GM12864 (cell line): Measurements from ENCODE around the gene RNASET2.

Experiments used
- DNase-seq: peaks from one replicate; pipeline ENCODE4 v3.0.0-alpha.2; 2011; ENCODE audit warnings: low read depth
- H3K4me3 ChIP-seq: 2 replicates; pipeline ENCODE4 v1.5.1; 2011; ENCODE audit warnings: mild to moderate bottlenecking, low read depth, low read length, control low read depth
- TF ChIP-seq, protein P1 (sequence below): IDR thresholded peaks from 2 replicates; pipeline ENCODE4 v1.5.1; 2011; ENCODE audit warnings: low read depth, mild to moderate bottlenecking, moderate library complexity, low read length, control low read depth, inconsistent platforms; ENCODE audit errors: missing control alignments

RNASET2 gene

DNA sequence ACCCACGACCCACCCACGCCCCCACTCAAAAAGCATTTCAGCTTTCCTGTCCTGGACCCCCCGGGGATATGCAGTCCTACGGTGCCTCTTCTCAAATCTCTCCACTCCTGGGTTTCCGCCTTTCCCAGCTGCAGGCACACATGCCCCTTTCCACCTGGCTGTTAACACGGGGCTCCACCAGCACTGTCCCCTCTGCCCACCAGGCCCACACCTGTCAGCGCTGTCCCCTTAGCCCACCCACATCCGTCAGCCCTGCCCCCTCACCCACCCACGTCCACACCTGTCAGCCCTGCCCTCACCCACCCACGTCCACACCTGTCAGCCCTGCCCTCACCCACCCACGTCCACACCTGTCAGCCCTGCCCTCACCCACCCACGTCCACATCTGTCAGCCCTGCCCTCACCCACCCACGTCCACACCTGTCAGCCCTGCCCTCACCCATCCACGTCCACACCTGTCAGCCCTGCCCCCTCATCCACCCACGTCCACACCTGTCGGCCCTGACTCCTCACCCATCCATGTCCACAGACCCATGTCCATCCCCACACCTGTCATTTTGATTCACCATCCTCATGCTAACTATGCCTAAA, 11.6 kb downstream of the RNASET2 start:
- no peak for DNase-seq
- TF ChIP-seq, protein P1, sequence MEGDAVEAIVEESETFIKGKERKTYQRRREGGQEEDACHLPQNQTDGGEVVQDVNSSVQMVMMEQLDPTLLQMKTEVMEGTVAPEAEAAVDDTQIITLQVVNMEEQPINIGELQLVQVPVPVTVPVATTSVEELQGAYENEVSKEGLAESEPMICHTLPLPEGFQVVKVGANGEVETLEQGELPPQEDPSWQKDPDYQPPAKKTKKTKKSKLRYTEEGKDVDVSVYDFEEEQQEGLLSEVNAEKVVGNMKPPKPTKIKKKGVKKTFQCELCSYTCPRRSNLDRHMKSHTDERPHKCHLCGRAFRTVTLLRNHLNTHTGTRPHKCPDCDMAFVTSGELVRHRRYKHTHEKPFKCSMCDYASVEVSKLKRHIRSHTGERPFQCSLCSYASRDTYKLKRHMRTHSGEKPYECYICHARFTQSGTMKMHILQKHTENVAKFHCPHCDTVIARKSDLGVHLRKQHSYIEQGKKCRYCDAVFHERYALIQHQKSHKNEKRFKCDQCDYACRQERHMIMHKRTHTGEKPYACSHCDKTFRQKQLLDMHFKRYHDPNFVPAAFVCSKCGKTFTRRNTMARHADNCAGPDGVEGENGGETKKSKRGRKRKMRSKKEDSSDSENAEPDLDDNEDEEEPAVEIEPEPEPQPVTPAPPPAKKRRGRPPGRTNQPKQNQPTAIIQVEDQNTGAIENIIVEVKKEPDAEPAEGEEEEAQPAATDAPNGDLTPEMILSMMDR: no peak
- H3K4me3 ChIP-seq: no peak overlapping the region

DNA sequence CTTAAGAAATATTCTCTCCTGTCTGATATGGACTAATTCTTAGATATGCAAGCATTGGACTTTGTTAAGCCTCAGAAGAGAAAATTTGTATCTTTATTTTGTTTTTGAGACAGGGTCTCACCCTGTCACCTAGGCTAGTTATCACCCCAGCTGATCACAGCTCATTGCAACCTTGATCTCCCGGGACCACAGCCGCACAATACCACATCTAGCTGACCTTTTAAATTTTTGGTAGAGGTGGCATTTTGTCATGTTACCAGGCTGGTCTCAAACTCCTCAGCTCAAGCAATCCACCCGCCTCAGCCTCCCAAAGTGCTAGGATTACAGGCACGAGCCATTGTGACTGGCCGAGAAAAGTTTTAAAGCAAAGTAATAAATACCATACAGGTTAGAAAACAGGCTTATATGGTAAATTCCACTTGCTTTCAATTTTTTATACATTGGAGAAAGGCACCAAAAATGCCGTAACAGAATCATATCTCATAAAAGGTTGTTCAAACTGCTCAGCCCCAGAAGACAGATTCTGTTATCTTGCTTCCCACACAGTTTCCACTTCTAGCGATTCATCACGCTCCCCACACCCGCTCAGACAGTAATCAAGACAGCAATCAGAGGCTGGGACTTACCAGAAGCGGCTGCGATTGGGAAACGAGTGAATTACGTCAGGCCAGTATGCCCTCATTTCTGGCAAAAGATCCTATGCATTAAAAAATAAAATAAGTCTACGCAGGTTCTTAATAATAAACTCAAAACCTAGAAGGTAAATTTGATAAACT, 13.8 kb downstream of the RNASET2 start:
- TF ChIP-seq, protein P1: no peak
- no peak for DNase-seq
- H3K4me3 ChIP-seq: no peak overlapping the region

DNA sequence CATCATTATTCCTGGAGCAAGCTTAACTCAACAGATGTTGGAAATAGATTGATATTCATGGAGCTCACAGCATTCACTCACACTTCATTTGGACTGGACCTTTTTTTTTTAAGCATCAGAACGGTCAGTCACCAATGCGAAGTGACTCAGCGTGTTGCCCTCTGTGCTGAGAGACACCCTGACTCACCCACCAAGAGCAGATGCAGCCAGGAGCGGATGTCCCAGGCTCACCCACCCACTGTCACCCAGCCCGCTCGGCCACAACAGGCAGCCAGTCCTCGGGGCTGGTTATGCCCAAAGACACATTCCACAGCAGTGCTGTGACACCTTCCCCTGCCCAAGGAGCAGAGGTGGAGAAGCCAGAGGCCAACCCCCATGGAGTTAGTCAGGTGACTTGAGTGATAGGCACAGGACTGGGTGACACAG, 15.7 kb downstream of the RNASET2 start:
- no peak for DNase-seq
- TF ChIP-seq, protein P1: no peak
- no peak overlapping the region for H3K4me3 ChIP-seq

DNA sequence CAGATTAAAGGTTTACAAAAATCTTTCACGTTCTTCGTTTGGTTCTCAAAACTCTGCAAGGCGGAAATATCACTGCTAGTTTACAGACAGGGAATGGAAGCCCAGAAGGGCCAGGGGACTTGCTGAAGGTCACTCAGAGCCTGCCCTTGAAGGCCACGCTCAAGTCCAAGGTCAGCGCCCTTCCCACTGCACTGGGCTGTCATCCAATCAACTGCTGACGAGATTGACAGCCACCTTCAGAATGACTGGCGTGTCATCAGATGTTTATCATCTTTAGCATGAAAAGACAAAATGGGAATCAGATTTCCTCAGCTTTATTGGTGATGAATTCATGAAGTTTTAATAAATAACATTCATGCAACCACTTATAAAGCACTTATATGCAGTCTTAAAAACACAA, 16.5 kb downstream of the RNASET2 start:
- TF ChIP-seq, protein P1: no peak
- H3K4me3 ChIP-seq: no peak overlapping the region
- no peak for DNase-seq

DNA sequence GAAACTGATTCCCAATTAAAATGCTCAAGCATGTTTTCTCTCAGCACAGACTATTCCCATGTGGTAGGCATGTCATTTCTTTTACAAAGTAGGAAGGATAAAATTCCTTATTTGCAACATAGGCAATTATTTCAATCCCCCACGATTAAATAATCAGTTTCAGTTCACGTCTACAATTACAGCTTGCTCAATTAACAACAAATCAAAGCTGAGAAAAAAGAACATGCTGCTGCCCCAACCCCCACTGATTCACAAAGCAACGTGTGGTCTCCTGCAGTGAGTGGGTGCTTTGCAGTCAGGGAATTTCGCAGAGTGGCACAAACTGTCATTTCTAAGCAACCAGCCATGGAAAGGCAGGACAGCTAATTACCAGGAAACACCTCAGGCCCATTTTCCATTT, 17.0 kb downstream of the RNASET2 start:
- TF ChIP-seq, protein P1: no peak

DNA sequence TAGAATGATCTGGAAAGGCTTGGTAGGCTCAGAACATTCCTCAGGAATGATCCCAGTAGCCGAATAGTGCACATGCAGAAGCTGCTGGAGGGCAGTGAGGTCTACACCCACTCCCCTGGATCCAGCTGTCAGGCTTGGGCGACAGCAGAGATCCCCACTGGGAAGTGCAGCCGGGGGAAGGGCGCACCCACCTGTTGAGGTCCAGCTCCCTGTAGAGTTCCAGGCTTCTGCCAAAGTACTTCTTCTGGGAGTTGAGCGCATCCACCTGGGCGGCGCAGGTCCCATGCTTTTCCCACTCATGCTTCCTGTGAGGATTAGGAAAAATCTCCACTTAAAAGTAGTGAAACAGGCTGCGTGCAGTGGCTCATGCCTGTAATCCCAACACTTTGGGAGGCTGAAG, 17.6 kb downstream of the RNASET2 start:
- H3K4me3 ChIP-seq: no peak overlapping the region
- no peak for DNase-seq
- TF ChIP-seq, protein P1: no peak

More for the DNA sequence above, 17.0 kb downstream of the RNASET2 start:
- DNase-seq: no peak
- no peak overlapping the region for H3K4me3 ChIP-seq

DNA sequence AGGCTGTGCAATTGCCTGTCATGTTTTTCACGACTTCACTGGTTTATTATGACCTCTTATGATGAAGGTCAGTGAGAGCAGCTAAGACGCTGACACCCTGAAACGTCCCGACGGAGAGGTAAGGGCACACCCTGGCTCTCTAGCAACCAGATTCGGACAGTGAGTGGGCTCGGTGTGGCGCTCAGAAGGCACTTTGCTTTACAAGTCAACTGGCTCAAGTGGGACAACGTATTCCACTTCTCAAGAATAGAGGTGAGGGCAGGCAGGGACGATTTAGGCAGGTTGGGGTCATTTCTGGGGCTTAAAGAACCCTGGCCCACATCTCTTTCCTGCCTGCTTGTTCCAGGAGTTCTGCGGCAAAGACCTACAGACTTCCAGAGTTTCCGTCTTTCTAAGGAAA, 18.2 kb downstream of the RNASET2 start:
- H3K4me3 ChIP-seq: no peak overlapping the region
- DNase-seq: no peak
- TF ChIP-seq, protein P1: no peak
